H1 (cell line): ENCODE results near the gene OR52N5.

Experiments
- CTCF ChIP-seq, 3 experiments: IDR thresholded peaks; 1 replicate in 2 of 3; 2 replicates in 1 of 3; pipeline versions ENCODE4 v1.5.1 to v1.6.1; 2011; ENCODE audit warnings: low read length in 3 of 3, mild to moderate bottlenecking in 3 of 3, inconsistent platforms in 2 of 3, low read depth in 1 of 3, moderate library complexity in 1 of 3; ENCODE audit not compliant: insufficient read depth in 1 of 3; ENCODE audit errors: control extremely low read depth in 1 of 3
- JUND ChIP-seq: IDR thresholded peaks from 2 replicates; pipeline ENCODE4 v1.6.1; 2011; ENCODE audit warnings: mild to moderate bottlenecking, improper control_type of control experiment, low read length
- POLR2A ChIP-seq, 2 experiments: IDR thresholded peaks; 1 replicate in 1 of 2; 2 replicates in 1 of 2; pipeline ENCODE4 v1.6.1; 2011; ENCODE audit warnings: low read depth in 2 of 2, low read length in 2 of 2, mild to moderate bottlenecking in 2 of 2; ENCODE audit errors: control extremely low read depth in 1 of 2
- SIN3A ChIP-seq, 2 experiments: IDR thresholded peaks in 1 of 2; conservative IDR thresholded peaks in 1 of 2; 2 replicates each; pipeline ENCODE4 v1.6.1; 2011 to 2012; ENCODE audit warnings: low read length in 2 of 2, improper control_type of control experiment in 1 of 2, low read depth in 1 of 2, mild to moderate bottlenecking in 1 of 2
- ZNF274 ChIP-seq: IDR thresholded peaks from 2 replicates; pipeline ENCODE4 v1.7.0; 2012; ENCODE audit warnings: low read length, borderline replicate concordance; ENCODE audit errors: extremely low read depth

- TF ChIP-seq ZNF274: no peak
- TF ChIP-seq SIN3A (conservative IDR thresholded peaks at IDR 0.05 in 1 of 2, IDR thresholded peaks at IDR 0.05 in 1 of 2; ENCODE audit: low read depth in 1 of 2, low read length in 2 of 2): no peak
- TF ChIP-seq CTCF (IDR thresholded peaks at IDR 0.05; ENCODE audit: control extremely low read depth in 1 of 3, insufficient read depth in 1 of 3, low read depth in 1 of 3, low read length in 3 of 3): no peak
- no peak for TF ChIP-seq JUND
- no peak for TF ChIP-seq POLR2A (IDR thresholded peaks at IDR 0.05; ENCODE audit: control extremely low read depth in 1 of 2, low read depth in 2 of 2, low read length in 2 of 2)
These were observed 55.5 kb downstream of the OR52N5 start for GRCh38 chr11:5727691-5728090.
